Breast epithelium (tissue), 4 donors: ENCODE measurements around the gene FRY. TPM values are rescaled to one million over a fixed set of nuclear protein-coding genes. Genes with fewer than 3 reads are reported as not detected.
A peak's percentile ranks its signal among the peaks of the same experiment; 100 is the strongest.

Experiments used
- DNase-seq, 2 donors: peaks; one replicate each; pipeline ENCODE4 v3.0.0-alpha.2; 2019; ENCODE audit warnings: low spot score in 2 of 2
- H3K27ac ChIP-seq, 2 donors: fragments of 200-600 bp; sonication (generic) in 1 of 2; one replicate each; pipeline ENCODE4 v1.5.1; 2016 to 2019; ENCODE audit warnings: mild to moderate bottlenecking in 1 of 2
- H3K27me3 ChIP-seq, 2 donors: fragments of 200-600 bp; sonication (generic) in 1 of 2; one replicate each; pipeline versions ENCODE4 v1.5.1 to v1.6.0; 2017 to 2019; ENCODE audit warnings: control low read depth in 1 of 2, mild to moderate bottlenecking in 1 of 2
- H3K36me3 ChIP-seq: fragments of 200-600 bp; one replicate; pipeline ENCODE4 v1.5.1; 2019
- H3K4me1 ChIP-seq, 2 donors: fragments of 200-600 bp; sonication (generic); one replicate each; pipeline ENCODE4 v1.5.1; 2016 to 2019; ENCODE audit warnings: control low read depth in 1 of 2
- H3K4me3 ChIP-seq, 3 donors: fragments of 200-600 bp; sonication (generic); 1 replicate in 2 of 3; 2 replicates in 1 of 3; pipeline ENCODE4 v1.5.1; 2016 to 2019; ENCODE audit warnings: mild to moderate bottlenecking in 3 of 3, moderate library complexity in 2 of 3
- H3K9me3 ChIP-seq, 2 donors: fragments of 200-600 bp; sonication (generic) in 1 of 2; one replicate each; pipeline ENCODE4 v1.5.1; 2016 to 2019; ENCODE audit warnings: control low read depth in 1 of 2
- CTCF ChIP-seq, 3 donors: fragments of 450-650 bp; IDR thresholded peaks; one replicate each; pipeline ENCODE4 v1.5.1; 2016 to 2017; ENCODE audit warnings: antibody characterized with exemption in 3 of 3, mild to moderate bottlenecking in 3 of 3, moderate library complexity in 3 of 3
- POLR2A ChIP-seq: fragments of 450-650 bp; IDR thresholded peaks from one replicate; pipeline ENCODE4 v1.6.1; 2016; ENCODE audit warnings: antibody characterized with exemption, mild to moderate bottlenecking, moderate library complexity
- POLR2AphosphoS5 ChIP-seq, 3 donors: sonication (generic); formaldehyde crosslinking; IDR thresholded peaks; one replicate each; pipeline ENCODE4 v1.6.1; 2017; ENCODE audit warnings: antibody characterized with exemption in 3 of 3
- intact Hi-C: fragments of 100-400 bp; cut with DNase I; formaldehyde crosslinking; loops from one replicate; pipeline ENCODE4 v1.15.1; 2023; ENCODE audit warnings: low total_unique reads
- total RNA-seq, 3 donors: library from RNA; depleted of rRNA; stranded (reverse); fragments of >200 nt; gene quantifications; one replicate each; pipeline ENCODE4 v1.1.0, GENCODE V29; 2016

Gene FRY
- total RNA-seq, 3 donors from 2014 or later, result 41.0 to 52.8 (median 46.4) TPM

GRCh38 chr13:32028711-32029110, 2.9 kb upstream of the FRY start:
- no peaks in the 10 kb centered on the region for H3K9me3 ChIP-seq
- intact Hi-C loops, result no loop called here
- no peaks in the 10 kb centered on the region for H3K36me3 ChIP-seq
- H3K4me3 ChIP-seq, result no peak overlapping the region
- no peaks in the 10 kb centered on the region for H3K4me1 ChIP-seq
- H3K27me3 ChIP-seq, result no peaks in the 10 kb centered on the region
- no peak overlapping the region for H3K27ac ChIP-seq
- TF ChIP-seq CTCF (IDR thresholded peaks at IDR 0.05) (no peak), POLR2A (no peak), POLR2AphosphoS5 (IDR thresholded peaks at IDR 0.05) (no peak)
- DNase-seq, result no peak

GRCh38 chr13:32029684-32030083, 1.9 kb upstream of the FRY start:
- TF ChIP-seq POLR2A (no peak), POLR2AphosphoS5 (IDR thresholded peaks at IDR 0.05) (no peak), CTCF (IDR thresholded peaks at IDR 0.05) (no peak)
- H3K27ac ChIP-seq, result no peak overlapping the region
- no peaks in the 10 kb centered on the region for H3K9me3 ChIP-seq
- intact Hi-C loops, result no loop called here
- H3K27me3 ChIP-seq, result no peaks in the 10 kb centered on the region
- no peak overlapping the region for H3K4me3 ChIP-seq
- DNase-seq, result no peak
- H3K36me3 ChIP-seq, result no peaks in the 10 kb centered on the region
- no peaks in the 10 kb centered on the region for H3K4me1 ChIP-seq

GRCh38 chr13:32031815-32032370, 319 bp downstream of the FRY start:
- Histone ChIP-seq H3K27ac (peak overlapping the region; percentile 84 to 90), H3K36me3 (no peaks in the 10 kb centered on the region), H3K4me1 (no peaks in the 10 kb centered on the region), H3K4me3 (peak overlapping the region; percentile 70 to 85 (median 74)), H3K27me3 (no peaks in the 10 kb centered on the region), H3K9me3 (no peaks in the 10 kb centered on the region)
- TF ChIP-seq POLR2AphosphoS5 (IDR thresholded peaks at IDR 0.05) (no peak), POLR2A (no peak), CTCF (IDR thresholded peaks at IDR 0.05) (no peak)
- no peak for DNase-seq
- intact Hi-C loops, result no loop called here

- intact Hi-C loops, result no loop called here
- H3K9me3 ChIP-seq, result no peaks in the 10 kb centered on the region
- TF ChIP-seq POLR2A (no peak), CTCF (IDR thresholded peaks at IDR 0.05) (no peak), POLR2AphosphoS5 (IDR thresholded peaks at IDR 0.05) (no peak)
- H3K4me3 ChIP-seq, result no peak overlapping the region
- H3K27ac ChIP-seq, result no peak overlapping the region
- no peaks in the 10 kb centered on the region for H3K27me3 ChIP-seq
- no peaks in the 10 kb centered on the region for H3K36me3 ChIP-seq
- no peaks in the 10 kb centered on the region for H3K4me1 ChIP-seq
- no peak for DNase-seq
Observed at GRCh38 chr13:32032759-32033158, 1.2 kb downstream of the FRY start.

- TF ChIP-seq CTCF (IDR thresholded peaks at IDR 0.05) (no peak), POLR2AphosphoS5 (IDR thresholded peaks at IDR 0.05) (no peak), POLR2A (no peak)
- H3K4me1 ChIP-seq, result no peaks in the 10 kb centered on the region
- intact Hi-C loops, result no loop called here
- H3K9me3 ChIP-seq, result no peaks in the 10 kb centered on the region
- H3K27ac ChIP-seq, result no peak overlapping the region
- no peaks in the 10 kb centered on the region for H3K27me3 ChIP-seq
- no peaks in the 10 kb centered on the region for H3K36me3 ChIP-seq
- DNase-seq, result no peak
- H3K4me3 ChIP-seq, result no peak overlapping the region
Observed at GRCh38 chr13:32033744-32034143, 2.2 kb downstream of the FRY start.
